ENCODE results near the gene RERE. TPM values are rescaled to one million over a fixed set of nuclear protein-coding genes. Genes with fewer than 3 reads are reported as not detected.

The RERE gene
- total and polyA plus RNA-seq, 2 experiments from 2014 or later, result 148 to 170 TPM

- H3K27me3 Mint-ChIP-seq (ENCODE audit: insufficient read depth, low read depth, poor library complexity), result peaks cover 6% of the 10 kb centered on the region
- H3K4me1 Mint-ChIP-seq, result peaks cover 38% of the 10 kb centered on the region
- Histone ChIP-seq H2AFZ (no peak overlapping the region), H3K4me2 (peak overlapping the region; percentile 93), H4K20me1 (replicated peaks; ENCODE audit: insufficient read depth) (peaks cover 7% of the 10 kb centered on the region; the same call in 1 of the 2 replicates), H3K9me2 (ENCODE audit: insufficient read depth) (no peaks in the 10 kb centered on the region), H3K4me1 (ENCODE audit: insufficient read depth) (peaks cover 19% of the 10 kb centered on the region), H3K27ac (ENCODE audit: low read depth) (no peak overlapping the region), H3K4me3 (peak overlapping the region; percentile 85), H3K36me3 (ENCODE audit: insufficient read depth) (no peaks in the 10 kb centered on the region), H3F3A (replicated peaks; ENCODE audit: low read depth) (peaks cover 5% of the 10 kb centered on the region), H3K27me3 (ENCODE audit: insufficient read depth) (no peaks in the 10 kb centered on the region), H3K79me2 (replicated peaks; ENCODE audit: insufficient read depth) (peaks cover 71% of the 10 kb centered on the region)
- TF ChIP-seq REST (IDR thresholded peaks at IDR 0.05; ENCODE audit: unreplicated experiment), result no peak
- no peak for TF ChIP-seq EZH2 (IDR thresholded peaks at IDR 0.05; ENCODE audit: low read depth, unreplicated experiment)
- no peak for TF ChIP-seq CREB1 (CRISPR knock-in tag; IDR thresholded peaks at IDR 0.05; ENCODE audit: low read depth)
- TF ChIP-seq CTCF (conservative IDR thresholded peaks at IDR 0.05; ENCODE audit: low read depth in 2 of 2), result peak; percentile 48 to 68
- TF ChIP-seq EZH2phosphoT487 (IDR thresholded peaks at IDR 0.05; ENCODE audit: unreplicated experiment), result no peak
- TF ChIP-seq STAT1 (IDR thresholded peaks at IDR 0.05; ENCODE audit: unreplicated experiment), result no peak
- no peak for TF ChIP-seq ZNF462 (CRISPR knock-in tag; IDR thresholded peaks at IDR 0.05)
- no peak for TF ChIP-seq ZNF114 (CRISPR knock-in tag; IDR thresholded peaks at IDR 0.05)
- no peak for TF ChIP-seq JUNB (IDR thresholded peaks at IDR 0.05; ENCODE audit: unreplicated experiment)
- TF ChIP-seq ZNF331 (CRISPR knock-in tag; IDR thresholded peaks at IDR 0.05; ENCODE audit: low read depth), result no peak
- TF ChIP-seq ETS1 (IDR thresholded peaks at IDR 0.05), result no peak
- TF ChIP-seq POLR2AphosphoS5 (IDR thresholded peaks at IDR 0.05; ENCODE audit: low read depth), result no peak
- 0 out of 2 replicates have a peak, but pooled peaks have one; percentile 20 for TF ChIP-seq NANOG (IDR thresholded peaks at IDR 0.05; ENCODE audit: borderline replicate concordance)
- H3K27ac Mint-ChIP-seq, result no peak overlapping the region
- peak overlapping the region; percentile 86 for H3K4me3 Mint-ChIP-seq
- ATAC-seq (peak; percentile 6; the same call in 2 of the 3 replicates), DNase-seq (ENCODE audit: low spot score) (peak; percentile 80)
- no peaks in the 10 kb centered on the region; the same call in 2 of the 3 replicates for H3K36me3 Mint-ChIP-seq (ENCODE audit: low read depth)
- no peaks in the 10 kb centered on the region for H3K9me3 Mint-ChIP-seq
Measured at GRCh38 chr1:8814865-8815264, 2.6 kb downstream of the RERE start.
